C4-2B (cell line): ENCODE data around the gene MFAP3L.

Experiments
- ZFX ChIP-seq: fragments of 450-650 bp; IDR thresholded peaks from 2 replicates; pipeline ENCODE4 v1.6.1; 2017
- TF ChIP-seq, protein P1 (sequence below): fragments of 450-650 bp; conservative IDR thresholded peaks from 2 replicates; pipeline ENCODE4 v1.5.1; 2017; ENCODE audit warnings: mild to moderate bottlenecking

DNA sequence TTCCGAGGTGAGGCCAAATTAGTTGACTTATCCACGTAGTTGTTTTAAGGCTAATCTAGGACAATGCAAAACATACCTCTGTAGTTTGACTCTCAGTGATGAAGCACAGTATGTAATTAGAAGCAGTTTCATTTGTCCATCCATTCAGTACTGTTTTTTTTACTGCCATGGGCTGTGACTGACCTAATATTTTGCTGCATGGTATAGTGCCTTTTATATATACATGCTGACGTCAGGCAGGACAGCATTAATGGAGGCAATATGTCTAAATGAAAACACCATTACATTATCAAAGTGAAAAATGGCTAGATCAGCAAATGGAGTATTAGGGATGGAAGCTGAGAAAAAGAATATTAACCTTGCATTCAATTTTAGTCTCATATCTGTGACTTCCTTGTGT is 66.9 kb downstream of the MFAP3L start:
- TF ChIP-seq, protein P1, sequence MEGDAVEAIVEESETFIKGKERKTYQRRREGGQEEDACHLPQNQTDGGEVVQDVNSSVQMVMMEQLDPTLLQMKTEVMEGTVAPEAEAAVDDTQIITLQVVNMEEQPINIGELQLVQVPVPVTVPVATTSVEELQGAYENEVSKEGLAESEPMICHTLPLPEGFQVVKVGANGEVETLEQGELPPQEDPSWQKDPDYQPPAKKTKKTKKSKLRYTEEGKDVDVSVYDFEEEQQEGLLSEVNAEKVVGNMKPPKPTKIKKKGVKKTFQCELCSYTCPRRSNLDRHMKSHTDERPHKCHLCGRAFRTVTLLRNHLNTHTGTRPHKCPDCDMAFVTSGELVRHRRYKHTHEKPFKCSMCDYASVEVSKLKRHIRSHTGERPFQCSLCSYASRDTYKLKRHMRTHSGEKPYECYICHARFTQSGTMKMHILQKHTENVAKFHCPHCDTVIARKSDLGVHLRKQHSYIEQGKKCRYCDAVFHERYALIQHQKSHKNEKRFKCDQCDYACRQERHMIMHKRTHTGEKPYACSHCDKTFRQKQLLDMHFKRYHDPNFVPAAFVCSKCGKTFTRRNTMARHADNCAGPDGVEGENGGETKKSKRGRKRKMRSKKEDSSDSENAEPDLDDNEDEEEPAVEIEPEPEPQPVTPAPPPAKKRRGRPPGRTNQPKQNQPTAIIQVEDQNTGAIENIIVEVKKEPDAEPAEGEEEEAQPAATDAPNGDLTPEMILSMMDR, result no peak
- TF ChIP-seq ZFX, result no peak
